IMR-90 (cell line): ENCODE data around the gene IFT25. TPM values are rescaled to one million over a fixed set of nuclear protein-coding genes. Genes with fewer than 3 reads are reported as not detected.

Experiments
- ATAC-seq: fragments of 200-7000 bp; cut with Tn5 transposase; 2 replicates; pipeline ENCODE4 v1.9.1; 2020; ENCODE audit warnings: low read depth, mild to moderate bottlenecking, moderate library complexity
- BruUV-seq: library from RNA; stranded (reverse); fragments of 400-500 nt; replicated peaks from 2 replicates; lab custom pipeline; 2021; lab: Mats Ljungman, UMichigan
- CTCF ChIA-PET: fragments of 300-600 bp; formaldehyde crosslinking; extraction: SDS; loops from one replicate; lab custom pipeline; 2021; ENCODE audit warnings: antibody characterized with exemption; lab: Yijun Ruan, JAX
- POLR2A ChIA-PET: fragments of 300-600 bp; sonication (Branson Sonifier 250); formaldehyde crosslinking; loops from one replicate; lab custom pipeline; 2022; ENCODE audit warnings: antibody characterized with exemption; ENCODE audit not compliant: unreplicated experiment; lab: Charles Lee
- DNase-seq: peaks from one replicate; pipeline ENCODE4 v3.0.0; 2013
- H2AFZ ChIP-seq: replicated peaks from 2 replicates; pipeline ENCODE3; 2013; ENCODE audit warnings: low read length, mild to moderate bottlenecking; ENCODE audit not compliant: poor library complexity
- H2AK5ac ChIP-seq: 2 replicates; pipeline ENCODE4 v1.6.1; 2013; ENCODE audit warnings: low read depth, low read length, inconsistent platforms
- H2AK9ac ChIP-seq: replicated peaks from 2 replicates; pipeline ENCODE3; 2013; ENCODE audit warnings: mild to moderate bottlenecking, low read depth, low read length, moderate library complexity; ENCODE audit not compliant: poor library complexity
- H2BK120ac ChIP-seq: 2 replicates; pipeline ENCODE4 v1.6.1; 2013; ENCODE audit warnings: low read depth, low read length, inconsistent platforms
- H2BK15ac ChIP-seq: 3 replicates; pipeline ENCODE4 v1.6.1; 2013; ENCODE audit warnings: low read depth, low read length, inconsistent platforms
- H2BK20ac ChIP-seq: 2 replicates; pipeline ENCODE4 v1.6.1; 2013; ENCODE audit warnings: low read depth, mild to moderate bottlenecking, inconsistent platforms, low read length, moderate library complexity
- H2BK5ac ChIP-seq: 2 replicates; pipeline ENCODE4 v1.6.1; 2013; ENCODE audit warnings: mild to moderate bottlenecking, low read depth, low read length, inconsistent platforms; ENCODE audit not compliant: poor library complexity, severe bottlenecking
- H3K14ac ChIP-seq: replicated peaks from 2 replicates; pipeline ENCODE4 v1.6.1; 2013; ENCODE audit warnings: low read depth, low read length, inconsistent platforms
- H3K18ac ChIP-seq: 2 replicates; pipeline ENCODE4 v1.6.1; 2013; ENCODE audit warnings: low read depth, low read length, control low read depth
- H3K23ac ChIP-seq: 2 replicates; pipeline ENCODE4 v1.6.1; 2013; ENCODE audit warnings: low read depth, low read length, inconsistent platforms
- H3K27ac ChIP-seq: 2 replicates; pipeline ENCODE4 v1.5.1; 2013; ENCODE audit warnings: mild to moderate bottlenecking, control low read depth, low read length; ENCODE audit not compliant: insufficient read depth
- H3K27me3 ChIP-seq: 2 replicates; pipeline ENCODE4 v1.6.1; 2013; ENCODE audit warnings: low read length; ENCODE audit not compliant: control insufficient read depth, insufficient read depth
- H3K36me3 ChIP-seq: 2 replicates; pipeline ENCODE4 v1.6.1; 2013; ENCODE audit warnings: low read length, mixed read lengths; ENCODE audit not compliant: control insufficient read depth, insufficient read depth
- H3K4ac ChIP-seq: 2 replicates; pipeline ENCODE4 v1.6.1; 2013; ENCODE audit warnings: low read depth, low read length, inconsistent platforms
- H3K4me1 ChIP-seq: 2 replicates; pipeline ENCODE4 v1.6.1; 2013; ENCODE audit warnings: low read length, mixed read lengths; ENCODE audit not compliant: control insufficient read depth, insufficient read depth
- H3K4me2 ChIP-seq: 2 replicates; pipeline ENCODE4 v1.6.1; 2013; ENCODE audit warnings: low read depth, mild to moderate bottlenecking, control low read depth, low read length, moderate library complexity
- H3K4me3 ChIP-seq: 2 replicates; pipeline ENCODE4 v1.5.1; 2013; ENCODE audit warnings: low read depth, mild to moderate bottlenecking, control low read depth, low read length, moderate library complexity; ENCODE audit not compliant: insufficient read depth
- H3K56ac ChIP-seq: 2 replicates; pipeline ENCODE4 v1.6.1; 2013; ENCODE audit warnings: low read length, inconsistent platforms; ENCODE audit not compliant: insufficient read depth; ENCODE audit errors: extremely low read depth
- H3K79me1 ChIP-seq, 2 experiments: 2 replicates each; pipeline ENCODE4 v1.6.1; 2013; ENCODE audit warnings: low read length in 2 of 2, inconsistent platforms in 1 of 2, low read depth in 1 of 2
- H3K9ac ChIP-seq: 2 replicates; pipeline ENCODE4 v1.6.1; 2013; ENCODE audit warnings: low read depth, low read length, control low read depth
- H3K9me1 ChIP-seq: 2 replicates; pipeline ENCODE4 v1.6.1; 2013; ENCODE audit warnings: low read length, inconsistent platforms; ENCODE audit not compliant: insufficient read depth
- H3K9me3 ChIP-seq: 2 replicates; pipeline ENCODE4 v1.6.1; 2013; ENCODE audit warnings: low read length; ENCODE audit not compliant: control insufficient read depth, insufficient read depth
- H4K20me1 ChIP-seq: 2 replicates; pipeline ENCODE4 v1.6.1; 2013; ENCODE audit warnings: low read length, inconsistent platforms; ENCODE audit not compliant: insufficient read depth
- H4K5ac ChIP-seq: 2 replicates; pipeline ENCODE4 v1.6.1; 2013; ENCODE audit warnings: mild to moderate bottlenecking, low read depth, low read length, control low read depth
- H4K8ac ChIP-seq, 2 experiments: 2 replicates each; pipeline ENCODE4 v1.6.1; 2013; ENCODE audit warnings: low read depth in 2 of 2, low read length in 2 of 2, control low read depth in 1 of 2, inconsistent platforms in 1 of 2
- H4K91ac ChIP-seq: 2 replicates; pipeline ENCODE4 v1.6.1; 2013; ENCODE audit warnings: low read depth, low read length, inconsistent platforms; ENCODE audit not compliant: insufficient read depth
- CTCF ChIP-seq: conservative IDR thresholded peaks from 2 replicates; pipeline ENCODE4 v1.5.1; 2012; ENCODE audit warnings: mild to moderate bottlenecking, low read depth, low read length, improper control_type of control experiment
- FOS ChIP-seq: fragments of 150-350 bp; IDR thresholded peaks from 2 replicates; pipeline ENCODE4 v1.6.1; 2016; ENCODE audit warnings: low read depth, low read length
- MAFK ChIP-seq: IDR thresholded peaks from 2 replicates; pipeline ENCODE4 v1.6.1; 2012; ENCODE audit warnings: low read depth, low read length, improper control_type of control experiment
- MAZ ChIP-seq: IDR thresholded peaks from 2 replicates; pipeline ENCODE4 v1.6.1; 2012; ENCODE audit warnings: low read depth, mild to moderate bottlenecking, low read length, improper control_type of control experiment, moderate library complexity, borderline replicate concordance
- MXI1 ChIP-seq: IDR thresholded peaks from 2 replicates; pipeline ENCODE4 v1.6.1; 2012; ENCODE audit warnings: low read depth, mild to moderate bottlenecking, low read length, moderate library complexity, borderline replicate concordance
- NFE2L2 ChIP-seq: fragments of 150-350 bp; IDR thresholded peaks from 2 replicates; pipeline ENCODE4 v1.6.1; 2016; ENCODE audit warnings: low read depth, mild to moderate bottlenecking, low read length
- POLR2A ChIP-seq: IDR thresholded peaks from 2 replicates; pipeline ENCODE4 v1.6.1; 2012; ENCODE audit warnings: mild to moderate bottlenecking, low read depth, low read length
- RFX5 ChIP-seq: IDR thresholded peaks from 2 replicates; pipeline ENCODE4 v1.8.0; 2012; ENCODE audit warnings: low read depth, mild to moderate bottlenecking, low read length, moderate library complexity
- SMC3 ChIP-seq: fragments of 150-350 bp; IDR thresholded peaks from 2 replicates; pipeline ENCODE4 v1.6.1; 2016; ENCODE audit warnings: low read depth, mild to moderate bottlenecking, antibody characterized with exemption, low read length, moderate library complexity
- WGBS, 2 experiments: methylation state at CpG; one replicate each; pipeline versions ENCODE4 v1.1.5 to v1.1.7; 2013; ENCODE audit warnings: missing lambda C conversion rate in 2 of 2; ENCODE audit not compliant: insufficient read length in 1 of 2; ENCODE audit errors: extremely low coverage in 2 of 2; 5-methylcytosine and 5-hydroxymethylcytosine counted together
- dilution Hi-C: fragments of 300-500 bp; cut with HindIII; formaldehyde crosslinking; loops from one replicate; pipeline ENCODE4 v1.14.3; 2018; ENCODE audit warnings: low sequenced_read_pairs; ENCODE audit not compliant: unreplicated experiment
- in situ Hi-C: fragments of 300-500 bp; cut with MboI; formaldehyde crosslinking; loops from 3 replicates; pipeline ENCODE4 v1.14.3; 2019; ENCODE audit warnings: low sequenced_read_pairs, inconsistent platforms, mixed read lengths
- intact Hi-C: fragments of 100-400 bp; cut with micrococcal nuclease; formaldehyde crosslinking; loops from 2 replicates; pipeline ENCODE4 v1.10.0; 2022
- polyA plus RNA-seq, 3 experiments: library from polyadenylated mRNA; depleted of rRNA; stranded (reverse); fragments of >200 nt; gene quantifications; 2 replicates each; pipeline ENCODE4 v1.2.3, GENCODE V29; 2012; ENCODE audit warnings: low replicate concordance in 1 of 3
- total RNA-seq: library from RNA; depleted of rRNA; stranded (reverse); fragments of >200 nt; gene quantifications from 2 replicates; pipeline ENCODE4 v1.2.3, GENCODE V29; 2012
- TF ChIP-seq, protein P1 (sequence below): fragments of 150-350 bp; IDR thresholded peaks from 2 replicates; pipeline ENCODE4 v1.6.1; 2017; ENCODE audit warnings: mild to moderate bottlenecking, antibody characterized with exemption, low read length, low read depth
- TF ChIP-seq, protein P2 (sequence below): fragments of 150-350 bp; IDR thresholded peaks from 2 replicates; pipeline ENCODE4 v1.6.1; 2016; ENCODE audit warnings: low read depth, mild to moderate bottlenecking, low read length, moderate library complexity, borderline replicate concordance

IFT25 gene
- total and polyA plus RNA-seq, 2 of the 4 experiments (the other 2 are of a cell fraction): 9.1 to 38.0 TPM

DNA sequence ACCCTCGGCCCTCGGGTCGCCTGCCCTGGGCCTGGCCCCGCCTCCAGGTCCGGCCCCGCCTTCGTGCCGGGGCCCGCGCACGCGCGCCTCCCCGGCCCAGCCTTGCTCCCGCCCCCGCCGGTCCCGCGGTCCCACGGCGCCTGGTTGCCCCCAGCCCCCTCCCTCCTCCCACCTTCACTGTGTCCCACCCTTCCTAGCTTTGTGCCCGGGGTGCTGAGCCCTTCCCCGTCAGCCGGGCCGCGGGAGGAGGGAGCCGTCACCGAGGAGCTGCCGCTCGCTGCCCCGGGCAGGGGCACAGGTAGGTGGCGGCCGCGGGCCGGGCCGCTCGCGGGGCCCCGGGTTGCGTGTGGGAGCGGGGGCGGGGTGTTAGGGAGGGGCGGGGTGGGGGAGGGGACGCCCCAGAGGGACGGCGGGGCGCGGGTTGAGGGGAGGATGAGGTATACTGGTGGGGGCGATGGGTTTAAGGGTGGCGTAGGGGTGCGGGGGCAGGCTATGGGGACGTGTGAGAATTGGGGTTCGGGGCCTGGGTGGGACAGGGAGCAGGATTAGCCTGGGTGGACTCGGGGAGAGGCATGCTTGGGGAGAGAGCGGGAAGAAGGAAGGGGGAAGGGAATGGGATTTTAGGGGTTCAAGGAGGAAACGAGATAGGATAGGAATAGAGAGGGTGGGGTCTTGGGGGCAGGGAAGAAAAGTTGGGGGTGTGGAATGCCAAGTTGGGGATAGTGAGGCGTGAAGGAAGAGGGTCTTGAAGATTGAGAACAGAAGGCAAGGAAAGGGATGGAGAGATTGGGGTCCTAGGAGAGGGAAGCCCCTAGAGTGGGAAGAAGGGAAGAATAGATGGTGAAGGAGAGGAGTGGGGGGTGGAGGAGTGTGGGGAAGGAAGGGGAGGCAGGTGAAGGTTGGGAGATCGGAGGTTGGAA, 1.0 kb upstream of the IFT25 start, which contains the start of gene LRRC42:
Gene LRRC42 (plus strand): TSS at position 99 of the 920 bp plus-strand sequence. CDS start 5,650 bp downstream, outside the sequence.
- Histone ChIP-seq H2AK5ac (peak within 1 kb of the TSS; percentile 85), H4K8ac (peak within 1 kb of the TSS; percentile 85 to 86), H3K4me1 (peaks cover 10% of the 10 kb centered on the region), H3K56ac (peak within 1 kb of the TSS; percentile 55), H3K4ac (peak within 1 kb of the TSS; percentile 92), H4K91ac (peak within 1 kb of the TSS; percentile 80), H3K36me3 (peaks cover under 1% of the 10 kb centered on the region), H2BK120ac (peak within 1 kb of the TSS; percentile 72; the same call in 1 of the 2 replicates), H2AFZ (peak within 1 kb of the TSS; percentile 98), H2BK15ac (peak within 1 kb of the TSS; percentile 20; the same call in 1 of the 3 replicates), H3K27me3 (no peaks in the 10 kb centered on the region), H3K4me2 (peak within 1 kb of the TSS; percentile 99), H3K4me3 (peak within 1 kb of the TSS; percentile 100), H3K27ac (peak within 1 kb of the TSS; percentile 98), H2BK20ac (no peak within 1 kb of the TSS; the same call in 1 of the 2 replicates), H3K18ac (peak within 1 kb of the TSS; percentile 91), H3K14ac (peak within 1 kb of the TSS; percentile 97), H2BK5ac (peak within 1 kb of the TSS; percentile 96), H3K79me1 (peaks cover 46 to 76% of the 10 kb centered on the region in 2 experiments), H4K20me1 (peaks cover 34% of the 10 kb centered on the region), H3K9me1 (peaks cover 11% of the 10 kb centered on the region), H2AK9ac (peak within 1 kb of the TSS; percentile 96), H3K23ac (peak within 1 kb of the TSS; percentile 93), H3K9ac (peak within 1 kb of the TSS; percentile 97), H4K5ac (peak within 1 kb of the TSS; percentile 96), H3K9me3 (no peaks in the 10 kb centered on the region)
- DNase-seq (no peak), ATAC-seq (peak; percentile 83)
- in situ Hi-C loops: loop anchor here (5.0 kb wide), 1 partner anchor 64 kb away; no protein-coding TSS in a partner anchor
- ChIA-PET POLR2A (interaction anchor here (0.6 to 1.2 kb wide), 2 partner anchors 56 to 428 kb away, joined by 4 to 9 read pairs; partner anchors contain the start of gene YIPF1), CTCF (interaction anchor here (0.8 to 2.3 kb wide), 4 partner anchors 10 to 86 kb away, joined by 3 to 7 read pairs (median 4); no protein-coding TSS in a partner anchor)
- 4% methylated on average over 3 of the region's 58 CpGs; no CpG with 5 or more reads in 1 of the 2 experiments for WGBS, 2 experiments
- BruUV-seq: no TSS peak
- intact Hi-C loops: loop anchor here (2.0 to 5.0 kb wide), 3 partner anchors 58 to 459 kb away; partner anchors contain the start of gene YIPF1
- dilution Hi-C loops: no loop called here
- TF ChIP-seq RFX5: no peak
- TF ChIP-seq FOS: no peak
- TF ChIP-seq NFE2L2: no peak
- TF ChIP-seq, protein P1, sequence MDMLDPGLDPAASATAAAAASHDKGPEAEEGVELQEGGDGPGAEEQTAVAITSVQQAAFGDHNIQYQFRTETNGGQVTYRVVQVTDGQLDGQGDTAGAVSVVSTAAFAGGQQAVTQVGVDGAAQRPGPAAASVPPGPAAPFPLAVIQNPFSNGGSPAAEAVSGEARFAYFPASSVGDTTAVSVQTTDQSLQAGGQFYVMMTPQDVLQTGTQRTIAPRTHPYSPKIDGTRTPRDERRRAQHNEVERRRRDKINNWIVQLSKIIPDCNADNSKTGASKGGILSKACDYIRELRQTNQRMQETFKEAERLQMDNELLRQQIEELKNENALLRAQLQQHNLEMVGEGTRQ: no peak
- TF ChIP-seq POLR2A: peak; percentile 60
- TF ChIP-seq CTCF: peak; percentile 28
- TF ChIP-seq MAFK: no peak
- TF ChIP-seq, protein P2, sequence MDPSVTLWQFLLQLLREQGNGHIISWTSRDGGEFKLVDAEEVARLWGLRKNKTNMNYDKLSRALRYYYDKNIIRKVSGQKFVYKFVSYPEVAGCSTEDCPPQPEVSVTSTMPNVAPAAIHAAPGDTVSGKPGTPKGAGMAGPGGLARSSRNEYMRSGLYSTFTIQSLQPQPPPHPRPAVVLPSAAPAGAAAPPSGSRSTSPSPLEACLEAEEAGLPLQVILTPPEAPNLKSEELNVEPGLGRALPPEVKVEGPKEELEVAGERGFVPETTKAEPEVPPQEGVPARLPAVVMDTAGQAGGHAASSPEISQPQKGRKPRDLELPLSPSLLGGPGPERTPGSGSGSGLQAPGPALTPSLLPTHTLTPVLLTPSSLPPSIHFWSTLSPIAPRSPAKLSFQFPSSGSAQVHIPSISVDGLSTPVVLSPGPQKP: no peak
- TF ChIP-seq SMC3: no peak
- peak; percentile 20; the same call in 1 of the 2 replicates for TF ChIP-seq MXI1
- peak; percentile 75; the same call in 1 of the 2 replicates for TF ChIP-seq MAZ
